UCSD-AML1 (cell line): ENCODE data around the gene STK32B.
"Not testable (repeated sequence)": the region's sequence is repeated elsewhere in the genome, so short reads cannot be mapped to it uniquely, and the experiment has no call there.

Source experiments
- DNase-seq: peaks from one replicate; lab custom pipeline; 2025; ENCODE audit not compliant: unreplicated experiment; lab: John Stamatoyannopoulos, UW

Gene STK32B

GRCh38 chr4:5250536-5250935, 199.3 kb downstream of the STK32B start:
- DNase-seq = not testable (repeated sequence)

- DNase-seq = no peak
These were observed 205.1 kb downstream of the STK32B start for GRCh38 chr4:5256421-5256820.

GRCh38 chr4:5257086-5257485, 205.8 kb downstream of the STK32B start:
- no peak for DNase-seq

GRCh38 chr4:5259471-5259870, 208.2 kb downstream of the STK32B start:
- no peak for DNase-seq

- no peak for DNase-seq
These were observed 208.8 kb downstream of the STK32B start for GRCh38 chr4:5260121-5260520.

GRCh38 chr4:5261866-5262265, 210.6 kb downstream of the STK32B start:
- no peak for DNase-seq

- DNase-seq = no peak
These were observed 215.7 kb downstream of the STK32B start for GRCh38 chr4:5266991-5267390.

- no peak for DNase-seq
These were observed 216.1 kb downstream of the STK32B start for GRCh38 chr4:5267408-5267807.

- no peak for DNase-seq
These were observed 225.3 kb downstream of the STK32B start for GRCh38 chr4:5276475-5277075.

- DNase-seq = no peak
These were observed 225.8 kb downstream of the STK32B start for GRCh38 chr4:5277079-5277478.

- DNase-seq = no peak
These were observed 226.9 kb downstream of the STK32B start for GRCh38 chr4:5278213-5278612.

GRCh38 chr4:5280069-5280468, 228.8 kb downstream of the STK32B start:
- DNase-seq = not testable (repeated sequence)

GRCh38 chr4:5280828-5281227, 229.5 kb downstream of the STK32B start:
- no peak for DNase-seq

- no peak for DNase-seq
These were observed 232.6 kb downstream of the STK32B start for GRCh38 chr4:5283837-5284236.

GRCh38 chr4:5284517-5284916, 233.2 kb downstream of the STK32B start:
- DNase-seq = no peak

GRCh38 chr4:5292101-5292500, 240.8 kb downstream of the STK32B start:
- DNase-seq = no peak

GRCh38 chr4:5298000-5298787, 246.9 kb downstream of the STK32B start:
- not testable (repeated sequence) for DNase-seq

GRCh38 chr4:5300283-5300682, 249.0 kb downstream of the STK32B start:
- no peak for DNase-seq

GRCh38 chr4:5307928-5308327, 256.6 kb downstream of the STK32B start:
- no peak for DNase-seq

- no peak for DNase-seq
These were observed 271.0 kb downstream of the STK32B start for GRCh38 chr4:5322321-5322720.

- DNase-seq = no peak
These were observed 279.2 kb downstream of the STK32B start for GRCh38 chr4:5330339-5330989.

GRCh38 chr4:5337731-5338130, 286.5 kb downstream of the STK32B start:
- DNase-seq = no peak
